Muscle layer of colon (tissue), 2 donors: Measurements from ENCODE around the gene ANO9.

Source experiments
- H3K27ac ChIP-seq: one replicate; pipeline ENCODE4 v1.7.0; 2013; ENCODE audit warnings: low read depth, mild to moderate bottlenecking, low read length, moderate library complexity
- H3K27me3 ChIP-seq, 2 donors: one replicate each; pipeline ENCODE4 v1.7.0; 2013; ENCODE audit warnings: low read length in 2 of 2, mild to moderate bottlenecking in 2 of 2; ENCODE audit not compliant: insufficient read depth in 2 of 2, control insufficient read depth in 1 of 2
- H3K36me3 ChIP-seq: one replicate; pipeline ENCODE4 v1.7.0; 2013; ENCODE audit warnings: mild to moderate bottlenecking, low read length; ENCODE audit not compliant: insufficient read depth
- H3K4me1 ChIP-seq: one replicate; pipeline ENCODE4 v1.7.0; 2013; ENCODE audit warnings: mild to moderate bottlenecking, low read length; ENCODE audit not compliant: insufficient read depth
- H3K4me3 ChIP-seq, 2 donors: one replicate each; pipeline ENCODE4 v1.7.0; 2013; ENCODE audit warnings: low read length in 2 of 2, low read depth in 1 of 2, mild to moderate bottlenecking in 1 of 2, moderate library complexity in 1 of 2
- H3K9ac ChIP-seq: one replicate; pipeline ENCODE4 v1.7.0; 2013; ENCODE audit warnings: low read length
- H3K9me3 ChIP-seq: one replicate; pipeline ENCODE4 v1.7.0; 2013; ENCODE audit warnings: mild to moderate bottlenecking, low read length
- donor health status: abdominal sarcoma.
- donor health status: Adenocarcinoma of cecum.

ANO9 gene

DNA sequence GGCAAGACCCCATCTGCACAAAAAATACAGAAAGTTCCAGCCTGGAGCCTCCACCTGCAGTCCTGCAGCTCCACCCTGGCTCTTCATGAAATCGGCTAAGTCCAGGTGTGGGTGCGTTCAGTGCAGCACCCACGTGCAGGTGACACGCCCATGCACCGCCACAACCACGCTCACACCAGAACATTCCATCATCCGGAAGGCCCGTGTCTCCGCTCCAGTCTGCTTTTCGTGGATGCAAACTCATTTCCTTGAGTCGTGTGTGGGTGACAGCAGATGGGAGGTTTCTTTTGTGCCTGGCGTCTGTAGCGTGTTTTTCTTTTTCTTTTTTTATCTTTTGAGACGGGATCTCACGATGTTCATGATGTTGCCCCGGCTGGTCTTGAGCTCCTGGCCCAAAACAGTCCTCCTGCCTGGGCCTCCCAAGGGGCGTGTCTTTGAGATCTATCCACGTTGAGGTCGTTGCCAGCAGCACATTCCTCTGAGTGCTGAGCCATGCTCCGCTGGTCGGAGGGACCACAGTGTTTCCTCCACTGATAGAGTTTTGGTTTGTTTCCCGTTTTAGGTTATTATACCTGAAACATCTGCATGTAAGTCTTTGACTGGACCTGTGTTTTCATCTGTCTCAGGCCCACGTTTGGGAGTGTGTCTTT, 15.4 kb upstream of the ANO9 start:
- Histone ChIP-seq H3K4me1 (no peaks in the 10 kb centered on the region), H3K27ac (no peak overlapping the region), H3K4me3 (no peak overlapping the region), H3K9ac (no peak overlapping the region), H3K9me3 (no peaks in the 10 kb centered on the region), H3K27me3 (no peaks in the 10 kb centered on the region), H3K36me3 (peaks cover 30% of the 10 kb centered on the region)

DNA sequence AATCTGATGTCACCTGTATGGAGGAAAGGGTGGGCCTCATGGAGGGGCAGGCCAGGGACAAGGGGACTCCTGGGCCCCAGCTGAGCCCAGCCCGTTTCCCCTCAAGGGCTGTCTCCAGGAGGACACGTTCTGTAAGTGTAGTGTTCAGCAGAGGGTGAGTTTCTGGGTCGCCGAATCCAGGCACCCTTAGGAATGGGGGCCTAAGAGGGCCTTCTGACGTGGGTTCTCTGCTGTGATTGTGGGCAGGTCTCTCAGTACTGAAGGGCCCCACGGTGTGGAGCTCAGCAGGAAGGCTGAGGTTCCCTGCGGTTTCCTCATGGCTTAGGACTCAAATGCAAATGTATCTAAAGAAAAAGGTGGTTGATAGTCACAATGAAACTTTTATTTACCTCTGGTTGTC, 14.7 kb upstream of the ANO9 start:
- H3K27ac ChIP-seq: no peak overlapping the region
- peaks cover 6% of the 10 kb centered on the region for H3K4me1 ChIP-seq
- H3K27me3 ChIP-seq: no peaks in the 10 kb centered on the region
- H3K9me3 ChIP-seq: no peaks in the 10 kb centered on the region
- H3K36me3 ChIP-seq: peaks cover 23% of the 10 kb centered on the region
- H3K4me3 ChIP-seq: no peak overlapping the region
- no peak overlapping the region for H3K9ac ChIP-seq

DNA sequence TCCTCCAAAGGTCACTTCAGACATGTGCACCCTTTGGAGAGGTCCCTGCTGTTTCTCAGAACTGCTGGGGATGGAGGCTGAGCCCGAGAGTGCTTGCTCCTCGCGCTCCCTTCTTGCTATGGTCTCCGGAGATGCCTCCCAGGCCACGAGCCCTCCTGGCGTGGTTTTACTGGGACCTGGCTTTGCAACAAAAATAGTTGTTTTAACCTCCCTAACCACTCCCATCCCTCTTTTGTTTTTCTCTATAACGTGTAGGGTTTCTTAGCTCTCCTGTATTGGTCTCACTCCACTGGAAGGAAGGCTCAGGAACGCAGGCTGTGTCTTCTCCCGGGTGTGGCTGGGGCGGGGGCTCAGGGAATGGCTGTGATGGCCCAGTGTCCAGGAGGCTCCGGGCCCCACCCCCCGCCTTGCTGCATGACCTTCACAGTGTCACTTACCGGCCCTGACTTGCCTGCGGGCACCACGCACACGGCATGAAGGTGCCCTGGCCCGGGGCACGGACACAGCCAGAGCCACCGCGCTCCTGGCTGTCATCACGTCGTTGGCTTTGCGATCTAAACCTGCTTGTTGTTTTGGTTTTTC, 13.8 kb upstream of the ANO9 start:
- Histone ChIP-seq H3K4me1 (peaks cover 14% of the 10 kb centered on the region), H3K36me3 (peaks cover 16% of the 10 kb centered on the region), H3K9me3 (no peaks in the 10 kb centered on the region), H3K4me3 (no peak overlapping the region), H3K27ac (no peak overlapping the region), H3K27me3 (no peaks in the 10 kb centered on the region), H3K9ac (no peak overlapping the region)

DNA sequence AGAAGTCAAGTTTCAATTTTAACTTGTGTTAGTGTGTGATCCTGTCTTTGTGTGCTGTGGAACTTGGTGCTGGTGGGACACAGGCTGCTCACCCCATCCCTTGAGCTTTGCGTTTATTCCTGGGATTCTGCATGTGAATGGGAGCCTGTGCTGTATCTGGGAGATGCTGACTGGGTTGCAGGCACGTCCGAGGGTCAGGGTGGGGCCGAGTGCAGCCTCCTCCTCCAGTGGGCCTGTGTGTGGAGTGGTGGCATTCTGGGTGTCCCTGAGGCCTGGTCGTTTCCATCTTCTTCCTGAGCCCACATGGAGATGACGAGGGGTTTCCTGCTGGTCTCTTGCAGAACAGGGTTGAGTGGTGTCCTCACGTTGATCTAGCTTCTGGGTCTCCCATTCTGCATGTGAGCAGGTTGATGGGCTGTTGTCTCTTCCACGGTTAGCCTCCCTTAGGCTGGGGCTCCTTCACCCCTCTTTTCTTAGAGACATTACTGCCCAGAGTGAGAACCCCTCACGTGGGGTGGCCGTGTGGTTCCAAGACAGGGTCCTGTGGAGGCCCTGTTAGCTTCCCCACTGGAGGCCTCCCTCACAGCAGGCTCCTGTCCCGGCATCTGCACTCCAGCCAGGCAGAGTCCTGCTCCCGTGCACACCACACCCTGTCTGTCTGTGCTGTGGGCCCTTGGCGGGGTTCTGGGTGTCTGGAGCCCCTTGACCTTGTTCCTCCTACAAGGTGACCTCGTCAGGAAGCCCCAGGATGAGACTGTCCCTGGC, 13.2 kb upstream of the ANO9 start:
- Histone ChIP-seq H3K9me3 (no peaks in the 10 kb centered on the region), H3K9ac (no peak overlapping the region), H3K27ac (no peak overlapping the region), H3K4me1 (peaks cover 14% of the 10 kb centered on the region), H3K36me3 (peaks cover 15% of the 10 kb centered on the region), H3K4me3 (no peak overlapping the region), H3K27me3 (no peaks in the 10 kb centered on the region)

DNA sequence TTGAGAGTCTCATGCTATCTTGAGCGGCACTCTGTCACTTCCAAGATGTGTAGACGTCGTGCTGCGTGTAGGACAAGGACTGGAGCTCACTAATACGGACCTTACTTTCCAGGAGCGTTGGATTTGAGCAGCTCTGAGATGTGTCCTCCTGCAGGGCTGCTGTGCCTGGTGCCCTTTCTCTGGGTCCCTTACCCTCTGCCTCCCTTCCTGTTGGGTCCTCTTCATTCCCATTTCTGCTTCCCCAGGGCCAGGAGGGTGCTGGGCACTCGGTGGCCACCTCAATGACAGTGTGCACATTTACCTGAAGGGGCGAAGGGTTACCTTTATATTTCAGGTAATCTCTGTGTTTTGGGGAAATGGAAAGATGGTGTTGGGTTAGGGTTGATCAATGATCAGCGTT, 12.2 kb upstream of the ANO9 start:
- Histone ChIP-seq H3K9ac (no peak overlapping the region), H3K9me3 (no peaks in the 10 kb centered on the region), H3K27ac (no peak overlapping the region), H3K4me3 (no peak overlapping the region), H3K36me3 (peaks cover 15% of the 10 kb centered on the region), H3K27me3 (no peaks in the 10 kb centered on the region), H3K4me1 (peaks cover 20% of the 10 kb centered on the region)

DNA sequence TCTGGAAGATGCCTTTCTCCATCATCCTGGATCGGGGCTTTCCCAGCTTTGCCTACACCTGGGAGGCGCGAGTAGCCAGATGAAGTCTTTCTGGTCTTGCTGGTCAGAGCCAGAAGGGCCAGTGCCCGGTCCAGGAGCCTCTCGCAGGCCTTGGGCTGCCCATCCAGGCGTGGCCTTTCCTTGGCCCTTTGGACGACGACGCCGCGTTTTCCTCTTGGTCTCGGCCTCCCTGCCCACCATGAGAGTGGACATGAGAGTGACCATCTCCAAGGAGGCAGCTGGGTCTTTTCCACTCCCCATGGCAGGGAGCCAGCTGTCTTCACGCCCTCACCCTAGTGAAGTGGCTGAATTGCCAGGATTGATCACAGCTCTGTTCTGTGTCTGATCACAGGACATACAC, 11.8 kb upstream of the ANO9 start:
- Histone ChIP-seq H3K27me3 (no peaks in the 10 kb centered on the region), H3K9me3 (no peaks in the 10 kb centered on the region), H3K4me1 (peaks cover 24% of the 10 kb centered on the region), H3K9ac (no peak overlapping the region), H3K4me3 (no peak overlapping the region), H3K27ac (no peak overlapping the region), H3K36me3 (peaks cover 15% of the 10 kb centered on the region)

DNA sequence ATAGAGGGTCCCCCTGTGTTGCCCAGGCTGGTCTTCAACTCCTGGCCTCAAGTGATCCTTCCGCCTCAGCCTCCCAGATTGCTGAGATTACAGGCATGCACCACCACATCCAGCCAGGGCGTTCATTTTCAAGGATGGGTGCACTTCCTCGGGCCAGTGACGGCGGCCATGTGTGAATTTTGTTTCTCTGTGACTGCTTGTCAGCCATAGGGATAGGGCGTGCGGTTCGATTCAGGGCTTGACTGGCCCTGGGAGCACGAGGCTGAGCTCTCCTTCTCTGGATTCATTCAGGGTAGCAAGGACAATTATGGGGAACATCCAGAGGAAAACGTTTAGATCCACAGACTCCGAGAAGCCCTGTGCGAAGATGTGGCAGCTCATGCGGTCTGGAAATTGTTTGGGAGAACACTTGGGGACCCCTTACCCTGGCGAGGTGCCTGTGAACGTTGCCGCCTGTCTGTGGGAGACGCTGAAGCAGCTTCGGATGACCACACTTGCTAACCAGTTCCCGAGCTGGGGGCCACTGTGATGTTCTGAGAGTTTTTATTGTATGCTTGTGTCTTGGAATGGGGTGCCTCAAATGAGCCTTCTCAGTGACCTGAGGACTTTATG, 11.2 kb upstream of the ANO9 start:
- no peak overlapping the region for H3K27ac ChIP-seq
- peaks cover 15% of the 10 kb centered on the region for H3K36me3 ChIP-seq
- peaks cover 26% of the 10 kb centered on the region for H3K4me1 ChIP-seq
- H3K4me3 ChIP-seq: no peak overlapping the region
- H3K27me3 ChIP-seq: no peaks in the 10 kb centered on the region
- no peaks in the 10 kb centered on the region for H3K9me3 ChIP-seq
- no peak overlapping the region for H3K9ac ChIP-seq

DNA sequence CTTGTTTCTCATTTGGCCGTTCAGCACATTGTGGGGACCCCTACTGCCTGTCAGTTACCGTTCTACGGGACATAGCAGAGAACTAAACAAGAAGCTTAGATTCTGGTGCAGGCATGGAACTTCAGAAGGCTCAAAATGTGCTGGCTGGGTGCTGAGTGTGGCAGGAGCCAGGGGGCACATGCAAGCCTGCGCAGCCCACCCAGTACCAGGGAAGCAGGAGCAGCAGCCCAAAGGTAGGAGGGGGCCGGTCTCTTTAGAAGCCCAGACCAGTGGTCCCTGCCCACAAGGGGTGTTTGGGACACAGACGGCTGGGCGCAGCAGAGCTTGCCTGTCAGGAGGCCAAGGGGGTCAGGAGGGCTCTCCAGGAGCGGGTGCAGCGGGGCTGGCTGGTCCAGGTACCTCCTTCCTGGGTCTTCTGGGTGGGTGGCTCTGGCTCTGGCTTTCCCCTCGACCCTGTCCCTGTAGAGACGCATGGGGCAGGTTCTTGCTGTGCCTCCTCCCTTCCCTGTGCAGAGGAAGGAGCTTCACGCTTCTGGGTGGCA, 10.5 kb upstream of the ANO9 start:
- Histone ChIP-seq H3K9ac (no peak overlapping the region), H3K36me3 (peaks cover 15% of the 10 kb centered on the region), H3K4me1 (peaks cover 26% of the 10 kb centered on the region), H3K9me3 (no peaks in the 10 kb centered on the region), H3K27ac (no peak overlapping the region), H3K27me3 (no peaks in the 10 kb centered on the region), H3K4me3 (no peak overlapping the region)

DNA sequence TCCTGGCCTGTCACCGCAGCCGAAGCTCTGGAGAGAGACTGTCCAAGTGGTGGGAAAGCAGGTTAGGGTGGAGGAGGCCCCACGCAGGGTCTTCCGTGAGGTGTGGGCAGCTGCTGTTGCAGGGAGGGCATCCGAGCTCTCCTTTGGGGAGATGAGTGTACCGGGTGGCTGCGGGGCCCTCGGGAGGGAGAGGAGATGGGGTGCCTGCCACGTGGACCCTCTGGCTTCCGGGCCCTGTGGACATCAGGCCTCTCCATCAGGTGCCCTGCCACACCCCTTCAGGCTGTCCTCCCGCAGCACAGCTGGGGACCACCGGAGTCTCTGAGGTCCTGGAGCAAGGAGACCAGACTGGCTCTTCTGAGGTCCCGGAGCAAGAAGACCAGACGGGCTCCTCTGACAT, 9.9 kb upstream of the ANO9 start:
- H3K27me3 ChIP-seq: no peaks in the 10 kb centered on the region
- H3K9ac ChIP-seq: peak overlapping the region; percentile 39
- H3K9me3 ChIP-seq: no peaks in the 10 kb centered on the region
- H3K36me3 ChIP-seq: peaks cover 15% of the 10 kb centered on the region
- no peak overlapping the region for H3K27ac ChIP-seq
- peaks cover 26% of the 10 kb centered on the region for H3K4me1 ChIP-seq
- H3K4me3 ChIP-seq: peak overlapping the region in 1 of 2 donors; percentile 78

DNA sequence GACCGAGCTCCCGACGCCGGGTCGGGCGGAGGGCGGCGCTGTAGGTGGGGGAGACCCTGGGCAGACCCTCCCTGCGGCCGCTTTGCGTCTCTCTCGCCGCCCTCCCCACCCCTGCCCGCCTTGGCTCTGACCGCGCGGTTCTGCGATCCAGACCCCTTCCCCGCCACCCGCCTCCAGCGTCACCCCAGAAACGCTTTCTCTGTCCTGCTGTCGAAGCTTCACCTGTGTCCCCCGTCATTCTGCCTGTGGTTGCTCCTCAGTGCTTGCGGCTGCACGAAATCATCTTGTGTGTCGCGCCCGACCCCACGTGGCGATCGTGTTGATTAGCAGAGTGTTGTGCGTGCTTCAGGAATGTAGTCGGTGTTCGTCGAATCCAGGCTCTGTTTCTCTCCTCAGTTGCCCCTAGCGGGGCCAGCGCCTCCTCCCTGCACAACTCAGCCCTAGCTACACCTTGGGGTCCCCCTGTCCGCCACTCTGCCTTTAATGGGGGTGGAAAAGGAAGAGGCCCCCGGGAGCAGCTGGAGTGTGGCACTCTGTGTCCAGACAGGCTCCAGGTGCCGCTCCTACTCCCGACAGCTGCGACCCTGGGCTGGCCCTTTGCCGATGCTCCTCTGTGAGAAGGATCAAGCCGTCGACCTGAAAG, 9.1 kb upstream of the ANO9 start:
- Histone ChIP-seq H3K9ac (peak overlapping the region; percentile 39), H3K27ac (peak overlapping the region; percentile 74)

More for the DNA sequence above, 9.1 kb upstream of the ANO9 start:
- Histone ChIP-seq H3K27me3 (peaks cover 0 to 2% of the 10 kb centered on the region in 2 donors), H3K9me3 (no peaks in the 10 kb centered on the region), H3K4me1 (peaks cover 26% of the 10 kb centered on the region), H3K4me3 (peak overlapping the region; percentile 78 to 82), H3K36me3 (peaks cover 15% of the 10 kb centered on the region)
